GM21367 (cell line): ENCODE measurements around the gene PPL.
"Not testable (repeated sequence)": the region's sequence is repeated elsewhere in the genome, so short reads cannot be mapped to it uniquely, and the experiment has no call there.

Experiments
- ATAC-seq: cut with Tn5 transposase; IDR thresholded peaks from one replicate; pipeline ENCODE4 v1.9.1; 2021; ENCODE audit not compliant: unreplicated experiment

PPL gene, protein sequence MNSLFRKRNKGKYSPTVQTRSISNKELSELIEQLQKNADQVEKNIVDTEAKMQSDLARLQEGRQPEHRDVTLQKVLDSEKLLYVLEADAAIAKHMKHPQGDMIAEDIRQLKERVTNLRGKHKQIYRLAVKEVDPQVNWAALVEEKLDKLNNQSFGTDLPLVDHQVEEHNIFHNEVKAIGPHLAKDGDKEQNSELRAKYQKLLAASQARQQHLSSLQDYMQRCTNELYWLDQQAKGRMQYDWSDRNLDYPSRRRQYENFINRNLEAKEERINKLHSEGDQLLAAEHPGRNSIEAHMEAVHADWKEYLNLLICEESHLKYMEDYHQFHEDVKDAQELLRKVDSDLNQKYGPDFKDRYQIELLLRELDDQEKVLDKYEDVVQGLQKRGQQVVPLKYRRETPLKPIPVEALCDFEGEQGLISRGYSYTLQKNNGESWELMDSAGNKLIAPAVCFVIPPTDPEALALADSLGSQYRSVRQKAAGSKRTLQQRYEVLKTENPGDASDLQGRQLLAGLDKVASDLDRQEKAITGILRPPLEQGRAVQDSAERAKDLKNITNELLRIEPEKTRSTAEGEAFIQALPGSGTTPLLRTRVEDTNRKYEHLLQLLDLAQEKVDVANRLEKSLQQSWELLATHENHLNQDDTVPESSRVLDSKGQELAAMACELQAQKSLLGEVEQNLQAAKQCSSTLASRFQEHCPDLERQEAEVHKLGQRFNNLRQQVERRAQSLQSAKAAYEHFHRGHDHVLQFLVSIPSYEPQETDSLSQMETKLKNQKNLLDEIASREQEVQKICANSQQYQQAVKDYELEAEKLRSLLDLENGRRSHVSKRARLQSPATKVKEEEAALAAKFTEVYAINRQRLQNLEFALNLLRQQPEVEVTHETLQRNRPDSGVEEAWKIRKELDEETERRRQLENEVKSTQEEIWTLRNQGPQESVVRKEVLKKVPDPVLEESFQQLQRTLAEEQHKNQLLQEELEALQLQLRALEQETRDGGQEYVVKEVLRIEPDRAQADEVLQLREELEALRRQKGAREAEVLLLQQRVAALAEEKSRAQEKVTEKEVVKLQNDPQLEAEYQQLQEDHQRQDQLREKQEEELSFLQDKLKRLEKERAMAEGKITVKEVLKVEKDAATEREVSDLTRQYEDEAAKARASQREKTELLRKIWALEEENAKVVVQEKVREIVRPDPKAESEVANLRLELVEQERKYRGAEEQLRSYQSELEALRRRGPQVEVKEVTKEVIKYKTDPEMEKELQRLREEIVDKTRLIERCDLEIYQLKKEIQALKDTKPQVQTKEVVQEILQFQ (N-terminal part only)

GRCh38 chr16:4936991-4937781 lies at the start of gene PPL:
Gene PPL (minus strand): TSS chr16:4937148. CDS start chr16:4937045, 103 bp downstream.
- ATAC-seq = no peak

- ATAC-seq = no peak
These were observed 47.4 kb upstream of the PPL start for GRCh38 chr16:4984174-4984990.

DNA sequence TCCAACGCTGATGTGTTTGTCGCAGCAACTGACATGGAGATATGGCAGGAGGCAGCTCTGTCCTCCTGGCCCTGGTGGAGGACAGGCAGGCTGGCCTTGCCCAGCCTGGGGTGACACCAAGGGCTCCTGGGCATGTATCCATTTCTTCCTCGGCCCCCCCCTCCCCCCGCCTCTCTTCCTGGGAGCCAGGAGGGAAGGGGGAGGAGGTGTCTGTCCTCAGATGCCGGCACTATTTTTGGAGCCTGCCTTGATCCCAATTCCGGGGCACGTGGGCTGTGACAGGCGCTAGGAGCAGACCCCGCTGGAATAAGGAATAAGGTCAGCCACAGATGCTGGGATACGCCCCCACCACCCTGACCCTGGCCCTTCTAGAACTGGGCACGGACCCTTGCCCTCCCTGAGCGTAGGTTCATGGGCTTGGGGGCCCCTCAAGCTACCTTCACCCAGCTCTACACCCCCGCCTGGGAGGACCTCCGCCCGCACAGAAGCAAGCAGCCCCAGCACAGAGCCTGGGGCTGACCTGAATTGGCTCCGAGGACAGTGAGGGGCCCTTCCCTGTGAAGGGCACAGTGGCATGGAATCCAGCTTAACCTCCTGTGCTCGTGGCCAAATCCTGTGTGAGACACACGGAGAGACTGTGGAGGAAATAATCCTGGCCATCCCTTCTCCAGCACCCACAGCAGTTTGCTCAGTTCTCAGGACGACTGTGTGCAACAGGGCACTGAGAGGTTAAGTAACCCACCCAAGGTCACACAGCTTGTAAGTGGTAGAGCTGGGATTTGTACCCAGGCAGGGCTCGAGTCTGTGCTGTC lies 45.3 kb upstream of the PPL start:
- ATAC-seq = no peak

GRCh38 chr16:4981473-4981872 lies 44.5 kb upstream of the PPL start:
- no peak for ATAC-seq

GRCh38 chr16:4980691-4981090 lies 43.7 kb upstream of the PPL start:
- ATAC-seq = no peak

DNA sequence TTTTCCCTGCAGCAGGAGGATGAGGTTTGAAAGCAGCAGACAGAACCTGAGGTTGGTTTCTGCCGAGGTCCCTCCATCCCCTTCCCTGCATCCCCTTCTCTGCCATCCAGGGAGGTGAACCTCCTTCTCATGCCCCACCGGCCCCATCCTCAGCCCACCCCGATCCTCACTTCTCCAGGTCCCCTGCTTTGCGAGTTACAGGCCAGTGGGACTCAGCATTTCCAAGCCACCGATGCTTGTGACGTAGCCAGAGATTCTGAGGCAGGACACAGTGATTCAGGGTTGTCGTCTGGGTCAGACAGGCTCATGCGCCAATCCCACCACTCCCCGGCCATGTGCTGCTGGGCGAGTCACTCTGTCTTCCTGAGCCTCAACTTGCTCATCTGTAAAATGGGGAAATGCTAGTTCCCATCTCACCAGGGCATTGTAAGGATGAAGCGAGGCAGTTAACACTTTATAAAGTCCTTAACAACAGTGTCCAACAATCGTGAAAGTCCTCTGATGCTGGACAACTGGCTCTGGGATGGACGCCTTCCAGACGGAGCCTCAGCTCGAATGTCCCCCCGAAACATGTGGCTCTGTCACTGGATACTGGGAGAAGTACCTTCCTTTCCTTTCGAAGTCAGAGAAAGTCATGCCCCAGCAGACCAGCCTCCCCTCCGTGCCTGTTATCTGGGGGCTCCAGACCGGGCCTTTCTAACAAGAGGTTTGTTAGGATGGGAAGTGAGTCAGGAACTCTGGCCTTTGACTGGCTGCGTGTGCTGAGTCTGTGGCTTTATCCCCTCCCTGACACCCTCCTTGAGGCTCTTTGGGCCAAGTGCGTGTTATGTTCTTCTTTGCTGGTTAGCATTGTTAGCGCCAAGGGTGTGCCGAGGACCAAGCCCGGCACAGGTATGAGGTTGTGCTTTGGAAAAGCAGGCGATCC lies 43.0 kb upstream of the PPL start:
- no peak for ATAC-seq

- ATAC-seq = no peak
These were observed 42.2 kb upstream of the PPL start for GRCh38 chr16:4979164-4979563.

DNA sequence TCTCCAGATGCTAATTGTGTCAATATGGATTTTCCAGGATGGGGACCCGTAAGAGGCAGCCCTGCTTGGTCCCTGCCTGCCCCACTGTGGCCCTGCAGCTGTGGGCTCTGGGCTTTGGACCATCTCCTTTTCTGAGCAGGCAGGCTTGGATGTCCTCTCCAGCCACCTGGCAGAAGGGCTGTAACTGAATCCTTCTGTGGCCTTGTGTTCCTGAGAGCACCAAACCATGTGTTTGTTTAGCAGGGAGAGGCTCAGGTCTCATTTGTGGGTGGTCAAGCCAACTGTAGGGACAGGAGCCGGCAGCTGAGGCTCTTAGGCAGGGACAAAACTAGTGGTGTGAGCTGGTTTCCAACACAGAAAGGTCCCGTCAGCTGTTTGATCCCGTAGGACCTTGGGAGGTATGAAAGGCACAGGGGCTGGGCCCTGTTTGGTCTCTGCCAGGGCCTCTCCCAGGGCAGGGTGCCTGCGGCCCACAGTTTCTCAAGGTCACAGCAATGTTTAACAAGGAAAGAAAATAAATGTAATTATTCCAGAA lies 39.7 kb upstream of the PPL start:
- no peak for ATAC-seq

GRCh38 chr16:4976079-4976478 lies 39.1 kb upstream of the PPL start:
- peak; percentile 95 for ATAC-seq

- no peak for ATAC-seq
These were observed 36.1 kb upstream of the PPL start for GRCh38 chr16:4972938-4973587.

GRCh38 chr16:4970010-4970409 lies 33.1 kb upstream of the PPL start:
- no peak for ATAC-seq

GRCh38 chr16:4968879-4969483 lies 32.0 kb upstream of the PPL start:
- no peak for ATAC-seq

- ATAC-seq = not testable (repeated sequence)
These were observed 31.3 kb upstream of the PPL start for GRCh38 chr16:4968278-4968677.

DNA sequence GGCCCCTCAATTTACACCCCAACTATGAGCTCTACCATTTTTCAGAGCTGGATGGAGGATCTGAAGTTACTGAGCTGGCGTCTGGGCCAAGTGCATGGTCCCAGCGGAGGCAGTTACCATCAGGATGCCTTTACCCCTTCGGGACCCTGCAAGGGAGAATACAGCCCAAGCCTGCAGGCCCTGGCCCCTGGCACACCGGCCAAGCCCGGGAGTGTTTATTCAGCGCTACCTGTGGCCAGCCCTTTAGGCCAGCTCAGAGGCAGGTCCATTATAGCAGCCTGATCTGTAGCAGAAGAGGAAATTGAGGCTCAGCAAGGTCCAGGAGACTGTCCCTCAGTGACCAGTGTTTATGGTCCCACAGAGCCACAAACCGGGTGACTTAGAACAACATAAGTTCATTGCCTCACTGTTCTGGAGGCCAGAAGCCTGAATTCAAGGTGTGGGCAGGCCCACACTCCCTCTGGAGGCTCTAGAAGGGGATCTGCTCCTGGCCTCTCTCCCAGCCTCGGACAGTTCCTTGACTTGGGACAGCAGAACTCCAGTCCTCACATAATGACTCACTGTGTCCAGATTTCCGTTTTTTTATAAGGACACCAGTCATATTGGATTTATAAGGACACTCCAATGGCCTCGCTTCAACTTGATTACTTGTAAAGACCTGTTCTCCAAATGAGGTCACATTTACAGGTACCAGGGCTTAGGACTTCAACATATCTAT lies 29.9 kb upstream of the PPL start:
- no peak for ATAC-seq

DNA sequence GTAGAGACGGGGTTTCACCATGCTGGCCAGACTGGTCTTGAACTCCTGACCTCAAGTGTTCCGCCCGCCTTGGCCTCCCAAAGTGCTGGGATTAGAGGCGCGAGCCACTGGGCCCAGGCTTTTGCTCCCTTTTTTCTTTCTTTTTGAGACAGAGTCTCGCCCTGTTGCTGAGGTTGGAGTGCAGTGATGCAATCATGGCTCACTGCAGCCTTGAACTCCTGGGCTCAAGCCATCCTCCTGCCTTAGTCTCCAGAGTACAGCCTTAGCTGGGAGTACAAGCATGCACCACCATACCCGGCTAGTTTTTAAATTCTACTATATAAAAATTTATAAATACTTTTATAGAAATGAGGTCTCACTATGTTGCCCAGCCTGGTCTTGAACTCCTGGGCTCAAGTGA lies 26.6 kb upstream of the PPL start:
- ATAC-seq = not testable (repeated sequence)

DNA sequence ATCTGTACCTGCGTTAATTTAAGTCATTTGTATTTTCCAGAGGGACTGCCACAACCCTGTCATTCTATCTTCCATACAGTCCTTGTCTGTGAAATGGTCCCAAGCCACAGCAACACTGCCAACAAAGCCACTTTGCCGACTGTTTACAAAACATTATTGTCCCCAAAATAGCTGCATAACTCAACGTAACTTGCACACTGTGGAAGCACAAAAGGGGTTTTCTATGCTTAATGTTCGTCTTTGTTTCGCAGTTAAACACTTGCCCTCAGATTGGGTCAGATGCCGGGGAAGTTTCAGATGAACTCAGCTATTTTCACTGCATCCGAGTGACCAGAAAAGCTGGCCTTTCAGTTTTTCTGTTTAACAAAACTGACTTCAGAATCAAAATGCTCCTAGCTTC lies 25.8 kb upstream of the PPL start:
- no peak for ATAC-seq
